ENCODE measurements around the gene TMBIM6. TPM values are rescaled to one million over a fixed set of nuclear protein-coding genes. Genes with fewer than 3 reads are reported as not detected.

TMBIM6 gene
- total RNA-seq, 1 experiment from 2014 or later: 867 TPM

GRCh38 chr12:49809381-49809905 is 68.1 kb downstream of the TMBIM6 start:
- H3K9me3 Mint-ChIP-seq (ENCODE audit: unreplicated experiment): no peaks in the 10 kb centered on the region
- ChIA-PET POLR2A (no interaction called here), CTCF (no interaction called here)
- H3K36me3 ChIP-seq (ENCODE audit: control insufficient read depth, insufficient read depth, low read length): no peaks in the 10 kb centered on the region; the same call in 1 of the 2 replicates
- TF ChIP-seq CTCF (IDR thresholded peaks at IDR 0.05; ENCODE audit: insufficient read depth in 1 of 2, low read depth in 1 of 2, low read length in 1 of 2, severe bottlenecking in 1 of 2, unreplicated experiment in 1 of 2): no peak
- no peak overlapping the region for H3K4me3 ChIP-seq (ENCODE audit: low read depth, low read length)
- no peaks in the 10 kb centered on the region for H3K9me3 ChIP-seq
- H3K4me1 ChIP-seq: no peaks in the 10 kb centered on the region
- no peaks in the 10 kb centered on the region for H3K27me3 ChIP-seq (replicated peaks; ENCODE audit: control insufficient read depth, insufficient read depth, low read length)
- peaks cover 4% of the 10 kb centered on the region for H3K36me3 Mint-ChIP-seq (ENCODE audit: insufficient read depth, unreplicated experiment)
- no peaks in the 10 kb centered on the region for H3K4me1 Mint-ChIP-seq (ENCODE audit: low read depth, unreplicated experiment)
- intact Hi-C loops (cut with micrococcal nuclease; ENCODE audit: unreplicated experiment): no loop called here
- no peak overlapping the region for H3K27ac Mint-ChIP-seq (ENCODE audit: unreplicated experiment)
- no peak overlapping the region for H3K4me3 Mint-ChIP-seq (ENCODE audit: unreplicated experiment)
- no TSS peak for BruUV-seq (replicated peaks)
- no peaks in the 10 kb centered on the region for H3K27me3 Mint-ChIP-seq (ENCODE audit: insufficient read depth, unreplicated experiment)
- DNase-seq: no peak

- Mint-ChIP-seq H3K27ac (ENCODE audit: unreplicated experiment) (no peak overlapping the region), H3K4me3 (ENCODE audit: unreplicated experiment) (no peak overlapping the region), H3K36me3 (ENCODE audit: insufficient read depth, unreplicated experiment) (peaks cover 2% of the 10 kb centered on the region), H3K9me3 (ENCODE audit: unreplicated experiment) (no peaks in the 10 kb centered on the region), H3K27me3 (ENCODE audit: insufficient read depth, unreplicated experiment) (no peaks in the 10 kb centered on the region), H3K4me1 (ENCODE audit: low read depth, unreplicated experiment) (no peaks in the 10 kb centered on the region)
- POLR2A ChIA-PET: no interaction called here
- BruUV-seq (replicated peaks): no TSS peak
- H3K36me3 ChIP-seq (ENCODE audit: control insufficient read depth, insufficient read depth, low read length): no peaks in the 10 kb centered on the region; the same call in 1 of the 2 replicates
- H3K9me3 ChIP-seq: no peaks in the 10 kb centered on the region
- no peak overlapping the region for H3K4me3 ChIP-seq (ENCODE audit: low read depth, low read length)
- TF ChIP-seq CTCF (IDR thresholded peaks at IDR 0.05; ENCODE audit: insufficient read depth in 1 of 2, low read depth in 1 of 2, low read length in 1 of 2, severe bottlenecking in 1 of 2, unreplicated experiment in 1 of 2): no peak
- CTCF ChIA-PET: interaction anchor here (1.0 kb wide), 1 partner anchor 29 kb away, joined by 3 read pairs; no protein-coding TSS in a partner anchor
- no peaks in the 10 kb centered on the region for H3K4me1 ChIP-seq
- DNase-seq: no peak
- intact Hi-C loops (cut with micrococcal nuclease; ENCODE audit: unreplicated experiment): no loop called here
- no peaks in the 10 kb centered on the region for H3K27me3 ChIP-seq (replicated peaks; ENCODE audit: control insufficient read depth, insufficient read depth, low read length)
These were observed 68.6 kb downstream of the TMBIM6 start for GRCh38 chr12:49809906-49810389.

GRCh38 chr12:49811136-49811535 is 69.8 kb downstream of the TMBIM6 start:
- H3K36me3 ChIP-seq (ENCODE audit: control insufficient read depth, insufficient read depth, low read length): no peaks in the 10 kb centered on the region
- ChIA-PET POLR2A (interaction anchor here (0.7 kb wide), 1 partner anchor 17 kb away, joined by 3 read pairs; the partner anchor contains the start of gene NCKAP5L), CTCF (interaction anchor here (0.6 to 1.0 kb wide), 3 partner anchors 28 to 1014 kb away, joined by 3 to 5 read pairs (median 3); no protein-coding TSS in a partner anchor)
- no peak for TF ChIP-seq CTCF (IDR thresholded peaks at IDR 0.05; ENCODE audit: insufficient read depth in 1 of 2, low read depth in 1 of 2, low read length in 1 of 2, severe bottlenecking in 1 of 2, unreplicated experiment in 1 of 2)
- BruUV-seq (replicated peaks): no TSS peak
- no peaks in the 10 kb centered on the region for H3K36me3 Mint-ChIP-seq (ENCODE audit: insufficient read depth, unreplicated experiment)
- H3K4me3 Mint-ChIP-seq (ENCODE audit: unreplicated experiment): no peak overlapping the region
- no peak overlapping the region for H3K27ac Mint-ChIP-seq (ENCODE audit: unreplicated experiment)
- no peaks in the 10 kb centered on the region for H3K27me3 Mint-ChIP-seq (ENCODE audit: insufficient read depth, unreplicated experiment)
- no peaks in the 10 kb centered on the region for H3K4me1 Mint-ChIP-seq (ENCODE audit: low read depth, unreplicated experiment)
- H3K4me3 ChIP-seq (ENCODE audit: low read depth, low read length): no peak overlapping the region
- H3K9me3 ChIP-seq: no peaks in the 10 kb centered on the region
- no peak for DNase-seq
- H3K27me3 ChIP-seq (replicated peaks; ENCODE audit: control insufficient read depth, insufficient read depth, low read length): no peaks in the 10 kb centered on the region
- no peaks in the 10 kb centered on the region for H3K9me3 Mint-ChIP-seq (ENCODE audit: unreplicated experiment)
- no peaks in the 10 kb centered on the region for H3K4me1 ChIP-seq
- intact Hi-C loops (cut with micrococcal nuclease; ENCODE audit: unreplicated experiment): no loop called here
